HG03175 (cell line): ENCODE measurements around the gene TRAF2.

ENCODE experiments used
- ATAC-seq: cut with Tn5 transposase; IDR thresholded peaks from one replicate; pipeline ENCODE4 v1.9.1; 2021; ENCODE audit warnings: mild to moderate bottlenecking, moderate library complexity; ENCODE audit not compliant: unreplicated experiment

Gene TRAF2

DNA sequence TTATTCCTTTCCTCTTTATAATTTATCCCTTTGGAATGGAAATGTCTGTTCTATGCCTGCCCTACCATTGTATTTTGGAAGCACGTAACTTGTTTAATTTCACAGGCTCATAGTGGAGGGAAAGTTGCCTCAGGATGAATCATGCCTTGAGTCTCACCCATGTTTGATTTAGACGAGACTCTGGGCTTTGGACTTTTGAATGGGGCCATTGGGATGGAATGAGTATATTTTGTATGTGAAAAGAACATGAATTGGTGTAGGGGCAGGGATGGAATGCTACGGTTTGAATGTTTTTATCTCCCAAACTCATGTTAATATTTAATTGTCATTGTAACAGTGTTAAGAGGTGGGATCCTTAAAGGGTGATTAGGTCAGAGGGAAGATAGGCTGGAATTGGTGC lies 48.0 kb downstream of the TRAF2 start:
- no peak for ATAC-seq

DNA sequence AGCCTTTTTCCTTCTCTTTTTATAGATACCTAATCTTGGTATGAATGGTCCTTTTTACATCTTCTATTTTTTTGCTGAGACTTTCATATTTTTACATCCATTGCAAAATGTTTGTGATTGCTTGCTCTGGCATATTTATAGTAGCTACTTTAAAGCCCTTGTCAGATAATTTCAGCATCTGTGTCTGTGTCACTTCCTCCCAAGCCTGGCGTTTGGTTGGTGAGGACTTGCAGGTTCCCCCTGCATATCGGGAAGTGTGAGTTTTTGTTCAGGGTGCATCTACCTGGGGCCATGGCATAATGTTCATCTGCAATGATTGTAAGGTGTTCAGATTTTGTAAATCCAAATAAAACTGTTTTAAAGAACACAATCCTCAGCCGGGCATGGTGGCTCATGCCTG lies 49.3 kb downstream of the TRAF2 start:
- ATAC-seq: no peak

DNA sequence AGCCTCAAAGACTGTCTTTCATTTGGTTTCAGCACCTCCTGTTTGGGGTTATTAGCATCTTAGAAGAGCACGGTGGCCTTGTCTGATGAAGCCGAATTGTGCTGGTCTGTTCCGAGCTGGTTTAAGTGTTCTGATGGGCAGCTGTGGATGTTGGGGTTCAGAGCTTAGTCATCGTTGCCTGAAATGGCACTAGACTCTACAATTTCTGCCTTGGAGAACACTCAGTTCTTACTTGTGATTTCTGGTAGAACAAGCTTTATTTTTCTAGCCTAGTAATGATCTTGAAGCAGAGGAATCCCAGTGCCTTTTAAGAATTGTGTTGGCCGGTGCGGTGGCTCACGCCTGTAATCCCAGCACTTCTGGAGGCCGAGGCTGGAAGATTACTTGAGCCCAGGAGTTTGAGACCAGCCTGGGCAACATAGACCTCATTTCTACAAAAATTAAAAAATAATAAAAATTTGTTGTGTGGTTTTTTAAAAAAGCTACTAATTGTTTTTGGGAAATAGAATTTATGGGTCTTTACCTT lies 50.4 kb downstream of the TRAF2 start:
- ATAC-seq: no peak

DNA sequence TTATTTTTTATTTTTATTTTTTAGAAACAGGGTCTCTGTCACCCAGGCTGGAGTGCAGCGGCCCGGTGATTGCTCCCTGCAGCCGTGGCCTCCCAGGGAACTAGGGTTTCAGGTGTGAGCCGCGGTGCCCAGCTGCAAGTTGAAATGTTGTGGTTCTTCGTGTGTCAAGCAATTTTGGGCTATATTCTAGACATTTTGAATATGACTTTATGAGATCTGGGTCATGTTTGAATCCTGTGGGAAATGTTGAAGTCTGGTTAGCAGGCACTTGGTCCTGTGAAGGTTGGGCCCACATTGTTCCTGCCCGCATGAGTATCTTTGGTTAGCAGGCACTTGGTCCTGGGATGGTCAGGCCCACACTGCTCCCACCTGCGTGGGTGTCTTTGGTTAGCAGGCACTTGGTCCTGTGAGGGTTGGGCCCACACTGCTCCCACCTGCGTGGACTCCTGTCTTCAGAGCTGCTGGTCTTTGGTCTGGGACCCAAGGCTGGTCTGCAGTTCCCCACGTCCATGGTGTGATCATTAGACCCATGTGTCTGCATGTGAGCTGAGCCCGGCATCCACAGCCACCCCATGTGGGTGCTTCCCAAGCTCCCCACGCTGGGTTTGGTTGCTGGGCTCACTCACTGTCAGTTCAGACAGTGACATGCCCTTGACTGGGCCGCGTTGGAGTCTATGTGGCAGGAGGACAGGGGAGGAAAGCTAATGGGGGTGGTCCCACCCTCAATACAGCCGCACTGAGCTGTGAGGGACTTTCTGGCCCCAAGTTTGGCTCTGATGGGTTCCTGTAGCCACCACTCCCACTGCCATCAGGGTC lies 51.1 kb downstream of the TRAF2 start:
- no peak for ATAC-seq

DNA sequence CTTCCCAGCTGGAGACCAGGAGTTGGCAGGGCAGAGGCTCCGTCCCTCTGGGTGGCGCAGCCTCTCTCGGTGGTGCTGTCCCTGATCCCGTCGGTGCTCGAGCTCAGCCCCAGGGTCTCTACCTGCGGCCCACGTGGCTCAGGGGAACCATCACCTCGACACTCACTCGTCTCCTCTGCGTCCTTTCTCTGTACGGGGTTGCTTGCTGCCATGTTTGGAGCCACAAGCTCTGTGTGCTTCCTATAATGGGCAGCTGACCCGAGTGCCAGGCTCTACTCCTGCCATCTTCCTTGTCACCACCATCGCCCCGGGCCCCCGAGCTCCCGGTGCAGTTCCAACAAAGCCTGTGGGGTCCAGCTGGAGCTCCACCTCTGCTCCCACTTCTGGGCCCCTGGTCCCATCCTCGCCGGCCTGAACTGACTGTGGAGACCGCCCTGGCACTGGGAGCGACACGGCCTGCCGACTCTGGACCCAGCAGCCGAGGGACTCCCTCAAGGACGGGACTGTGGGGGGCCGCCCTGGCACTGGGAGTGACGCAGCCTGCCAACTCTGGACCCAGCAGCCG lies 53.2 kb downstream of the TRAF2 start:
- ATAC-seq: no peak

DNA sequence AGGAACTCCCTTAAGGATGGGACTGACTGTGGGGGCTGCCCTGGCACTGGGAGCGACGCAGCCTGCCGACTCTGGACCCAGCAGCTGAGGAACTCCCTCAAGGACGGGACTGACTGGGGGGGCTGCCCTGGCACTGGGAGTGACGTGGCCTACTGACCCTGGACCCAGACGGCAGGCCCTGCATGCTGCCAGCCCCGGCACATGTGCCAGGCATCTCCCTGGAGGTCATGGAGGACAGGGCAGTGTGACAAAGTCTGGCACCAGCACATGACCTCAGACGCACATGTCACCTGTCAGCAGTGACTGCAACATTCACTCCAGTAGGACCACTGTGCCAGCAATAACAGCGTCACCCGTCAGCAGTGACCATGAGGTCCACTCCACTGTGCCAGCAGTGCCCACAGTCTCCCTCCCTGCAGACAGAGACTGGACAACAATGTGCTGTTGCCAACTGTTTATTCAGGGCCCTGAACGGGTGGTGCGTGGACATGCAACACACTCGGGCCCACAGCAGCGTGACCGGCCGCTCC lies 53.7 kb downstream of the TRAF2 start:
- no peak for ATAC-seq

DNA sequence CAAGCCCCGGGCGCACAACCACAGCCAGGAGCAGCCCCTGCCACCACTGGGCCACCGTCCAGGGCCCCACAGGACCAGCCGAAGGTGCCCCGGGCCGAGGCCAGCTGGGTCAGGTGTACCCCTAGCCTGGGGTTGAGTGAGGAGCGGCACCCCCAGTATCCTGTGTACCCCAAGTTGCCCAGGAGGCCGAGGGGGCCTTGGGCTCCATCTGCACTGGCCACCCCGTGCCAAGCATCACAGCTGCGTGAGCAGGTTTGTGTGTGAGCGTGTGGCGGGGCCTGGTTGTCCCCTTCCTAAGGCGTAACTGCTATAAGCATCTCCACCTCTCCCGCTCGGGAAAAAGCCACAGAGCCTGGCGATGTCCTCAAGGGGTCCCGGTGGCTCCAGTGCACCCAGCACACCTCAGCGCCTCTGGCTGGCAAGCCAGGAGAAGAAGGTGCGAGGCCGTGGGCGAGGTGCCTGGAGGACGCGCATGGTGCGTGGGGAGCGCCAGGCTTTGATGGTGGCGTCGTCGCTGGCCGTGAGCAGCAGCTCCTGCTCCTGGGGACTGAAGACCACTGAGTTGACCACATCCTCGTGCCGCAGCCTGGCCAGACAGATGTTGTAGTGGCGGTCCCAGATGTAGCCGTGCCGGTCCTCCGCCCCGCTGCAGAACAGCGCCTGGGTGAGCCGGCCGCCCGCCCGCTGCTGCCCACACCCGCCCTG lies 54.4 kb downstream of the TRAF2 start:
- no peak for ATAC-seq

DNA sequence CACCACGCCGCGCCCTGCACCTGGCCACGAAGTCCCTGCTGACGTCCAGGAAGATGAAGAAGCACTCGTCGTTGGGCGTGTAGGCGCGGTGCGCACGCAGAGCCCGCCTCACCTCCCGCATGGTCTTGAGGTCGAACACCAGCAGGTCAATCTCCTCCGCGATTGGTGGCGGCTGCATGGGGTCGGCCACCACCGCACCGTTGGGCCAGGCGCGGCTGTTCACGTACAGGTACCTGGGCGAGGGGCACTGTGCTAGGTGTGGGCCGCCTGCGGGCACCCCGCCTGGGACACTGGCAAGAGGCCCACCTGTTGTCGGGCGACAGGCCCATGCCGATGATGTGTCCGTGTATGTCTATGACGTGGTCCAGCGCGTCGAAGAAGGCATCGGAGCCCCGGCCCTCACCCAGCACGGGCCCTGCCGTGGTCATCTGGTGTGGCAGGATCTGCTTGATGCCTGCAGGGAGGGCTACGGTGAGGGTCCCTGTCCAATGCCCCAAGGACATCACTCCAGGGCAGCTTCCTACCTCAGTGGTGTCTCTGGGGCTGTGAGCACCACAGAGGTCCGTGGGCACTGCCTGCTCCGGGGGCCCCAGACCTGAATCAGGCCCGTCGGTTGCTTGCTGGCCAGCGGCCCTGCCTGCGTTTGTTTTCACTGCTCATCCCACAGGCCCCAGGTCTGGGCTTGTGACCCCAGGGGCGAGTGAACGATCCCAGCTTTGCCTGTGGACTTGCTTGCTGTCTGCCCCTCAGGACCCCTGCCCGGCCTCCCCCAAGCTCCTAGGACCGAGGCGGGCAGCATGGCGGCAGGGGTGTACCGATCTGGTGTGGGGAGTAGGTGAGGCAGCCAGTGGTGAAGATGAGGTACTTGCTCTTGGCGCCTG lies 55.2 kb downstream of the TRAF2 start:
- no peak for ATAC-seq

DNA sequence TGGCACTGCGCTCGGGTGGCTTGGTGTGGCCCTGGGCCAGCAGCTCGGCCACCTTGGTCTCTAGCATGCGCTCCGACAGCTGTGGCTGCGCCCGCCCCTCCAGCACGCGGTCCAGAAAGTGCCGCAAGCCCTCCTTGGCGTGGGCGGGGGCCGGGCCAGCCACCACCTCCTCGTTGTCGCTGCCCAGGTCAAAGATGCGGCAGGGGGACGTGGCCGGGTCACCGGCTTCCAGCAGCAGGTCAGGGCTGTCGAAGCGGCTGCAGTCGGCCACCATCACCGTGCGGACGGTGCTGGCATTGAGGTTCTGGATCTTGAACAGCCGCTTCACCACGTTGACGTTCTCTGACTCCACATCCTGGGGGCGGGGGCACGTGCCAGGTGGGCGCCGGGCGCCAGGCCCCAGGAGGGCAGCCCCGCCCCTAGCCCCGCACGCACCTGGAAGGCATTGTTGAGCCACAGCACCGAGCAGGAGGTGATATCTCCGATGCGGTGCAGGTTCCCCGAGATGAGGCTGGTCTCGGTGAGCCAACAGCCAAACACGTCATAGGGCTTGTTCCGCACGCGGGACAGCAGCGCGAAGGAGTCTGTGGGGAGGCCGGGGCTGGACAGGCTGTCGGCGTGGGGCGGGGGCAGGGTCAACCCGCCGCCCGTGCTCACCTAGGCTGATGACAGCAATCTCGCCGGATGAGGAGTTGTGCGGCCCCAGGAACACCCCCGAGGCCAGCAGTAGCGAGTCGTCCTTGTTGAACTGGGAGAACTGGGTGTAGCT lies 56.0 kb downstream of the TRAF2 start:
- ATAC-seq: no peak

DNA sequence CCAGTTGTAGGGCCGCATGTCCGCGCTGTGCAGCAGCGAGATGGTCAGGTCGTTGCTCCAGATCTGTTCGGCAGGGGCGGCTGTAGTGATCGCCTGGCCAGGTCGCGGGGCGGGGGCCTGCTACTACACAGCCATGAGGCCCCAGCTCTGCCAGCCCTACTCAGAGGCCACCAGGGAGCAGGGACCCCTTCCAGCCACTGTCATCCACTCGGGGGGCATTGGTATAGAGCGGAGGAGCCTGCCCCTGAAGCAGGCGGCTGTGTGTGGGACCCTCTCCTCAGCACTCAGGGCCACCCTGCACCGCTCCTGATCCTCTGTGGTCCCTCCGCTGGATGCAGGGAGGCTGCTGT lies 56.5 kb downstream of the TRAF2 start:
- ATAC-seq: no peak

DNA sequence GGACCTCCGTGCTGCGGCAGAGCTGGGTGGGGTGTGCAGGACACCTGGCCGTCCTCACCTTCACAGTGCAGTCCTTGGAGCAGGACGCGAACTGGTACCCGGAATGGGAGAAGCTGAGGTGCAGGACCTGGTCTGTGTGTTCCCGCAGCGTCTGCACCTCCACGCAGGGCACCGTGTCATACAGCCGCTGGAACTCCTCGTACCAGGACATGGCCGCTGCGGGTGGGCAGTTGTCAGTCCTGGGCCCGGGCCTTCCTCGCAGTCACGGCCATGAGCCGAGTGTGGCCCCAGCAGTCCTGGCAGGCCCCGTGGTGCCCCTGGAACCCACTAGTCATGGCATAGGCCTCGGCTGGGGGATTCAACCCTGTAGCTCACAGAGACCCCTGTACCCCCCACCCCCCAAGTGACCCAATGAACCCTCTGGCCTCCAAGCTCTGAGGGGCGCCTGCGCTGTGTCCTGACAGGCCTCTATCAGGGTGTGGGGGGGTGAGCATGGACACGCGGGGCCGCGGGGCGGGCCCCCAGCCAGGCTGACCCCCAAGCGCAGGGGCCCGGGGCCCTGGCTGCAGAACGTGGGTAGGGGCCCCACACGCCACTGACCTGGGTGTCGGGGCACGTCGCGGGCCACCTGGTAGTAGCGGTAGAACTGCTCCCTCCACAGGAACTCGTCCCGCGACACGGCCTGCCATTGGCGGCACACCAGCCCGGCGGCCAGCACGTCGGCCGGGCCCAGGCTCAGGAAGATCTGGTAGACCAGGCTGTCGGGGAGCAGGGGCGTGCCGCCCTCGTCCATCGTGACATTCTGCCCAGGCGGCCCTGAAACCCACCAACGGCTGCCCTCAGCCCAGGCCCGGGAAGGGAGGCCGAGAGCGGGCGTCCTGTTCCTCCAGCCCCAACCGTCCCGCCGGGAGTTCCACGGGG lies 57.2 kb downstream of the TRAF2 start:
- ATAC-seq: peak; percentile 17

DNA sequence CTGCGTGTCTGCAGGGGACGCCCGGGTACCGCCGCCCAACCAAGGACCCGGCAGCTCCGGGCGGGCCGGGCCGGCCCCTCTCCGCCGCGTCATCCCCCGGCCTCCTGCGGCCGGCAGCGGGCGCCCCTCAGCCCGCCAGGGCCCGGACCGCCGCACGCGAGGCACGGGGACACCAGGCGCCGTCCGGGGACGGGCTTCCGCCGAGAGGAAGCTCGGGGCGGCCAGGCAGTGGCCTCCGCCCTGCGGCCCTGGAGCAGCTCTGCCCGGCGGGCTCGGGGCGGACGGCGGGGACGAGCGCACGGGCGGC lies 57.8 kb downstream of the TRAF2 start:
- ATAC-seq: peak; percentile 35

DNA sequence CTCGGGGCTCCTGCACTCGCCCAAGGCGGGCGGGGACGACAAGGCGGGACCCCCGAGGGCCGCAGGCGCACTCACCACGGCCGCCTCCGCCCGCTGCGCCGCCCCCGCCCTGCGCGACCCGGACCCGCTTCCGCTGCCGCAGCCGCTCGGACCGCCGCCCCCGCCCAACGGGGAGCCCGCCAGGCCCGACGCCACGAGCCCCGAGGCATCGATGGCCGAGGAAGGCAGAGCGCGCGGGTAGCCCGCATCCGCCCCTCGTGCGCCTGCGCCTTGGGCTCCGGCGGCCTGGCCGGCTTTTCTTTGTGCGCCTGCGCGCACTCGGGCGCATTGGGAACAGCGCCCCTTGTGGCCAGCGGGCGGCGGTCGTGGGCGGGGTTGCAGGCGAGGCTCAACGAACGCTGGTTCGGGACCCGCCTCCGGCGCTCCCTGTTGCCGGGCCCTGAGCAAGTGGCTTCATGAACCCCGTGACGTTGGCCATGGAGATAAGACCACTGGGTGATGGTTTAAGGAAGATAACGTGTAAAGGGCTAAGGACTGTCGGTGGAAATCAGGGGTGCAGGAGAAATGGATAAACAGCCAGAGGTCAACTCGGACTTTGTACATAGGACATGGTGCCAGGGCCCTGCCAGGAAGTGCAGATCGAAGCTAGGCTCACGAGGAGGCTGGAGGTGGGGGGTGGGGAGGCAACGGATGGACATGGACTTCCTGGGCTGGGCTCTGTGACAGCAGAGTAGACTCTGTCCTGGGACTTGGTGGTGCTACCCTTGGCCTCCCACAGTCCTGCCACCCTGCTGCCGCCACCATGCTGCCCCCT lies 58.4 kb downstream of the TRAF2 start, which contains the start of the genes C8G and FBXW5:
Gene C8G, plus strand, starts transcription at position 725 of the 814 bp plus-strand sequence. Its CDS starts 78 bp downstream, at position 803.
Gene FBXW5, minus strand, starts transcription at position 220 of the 814 bp plus-strand sequence. CDS start 655 bp downstream, outside the sequence.
- ATAC-seq: peak; percentile 86

DNA sequence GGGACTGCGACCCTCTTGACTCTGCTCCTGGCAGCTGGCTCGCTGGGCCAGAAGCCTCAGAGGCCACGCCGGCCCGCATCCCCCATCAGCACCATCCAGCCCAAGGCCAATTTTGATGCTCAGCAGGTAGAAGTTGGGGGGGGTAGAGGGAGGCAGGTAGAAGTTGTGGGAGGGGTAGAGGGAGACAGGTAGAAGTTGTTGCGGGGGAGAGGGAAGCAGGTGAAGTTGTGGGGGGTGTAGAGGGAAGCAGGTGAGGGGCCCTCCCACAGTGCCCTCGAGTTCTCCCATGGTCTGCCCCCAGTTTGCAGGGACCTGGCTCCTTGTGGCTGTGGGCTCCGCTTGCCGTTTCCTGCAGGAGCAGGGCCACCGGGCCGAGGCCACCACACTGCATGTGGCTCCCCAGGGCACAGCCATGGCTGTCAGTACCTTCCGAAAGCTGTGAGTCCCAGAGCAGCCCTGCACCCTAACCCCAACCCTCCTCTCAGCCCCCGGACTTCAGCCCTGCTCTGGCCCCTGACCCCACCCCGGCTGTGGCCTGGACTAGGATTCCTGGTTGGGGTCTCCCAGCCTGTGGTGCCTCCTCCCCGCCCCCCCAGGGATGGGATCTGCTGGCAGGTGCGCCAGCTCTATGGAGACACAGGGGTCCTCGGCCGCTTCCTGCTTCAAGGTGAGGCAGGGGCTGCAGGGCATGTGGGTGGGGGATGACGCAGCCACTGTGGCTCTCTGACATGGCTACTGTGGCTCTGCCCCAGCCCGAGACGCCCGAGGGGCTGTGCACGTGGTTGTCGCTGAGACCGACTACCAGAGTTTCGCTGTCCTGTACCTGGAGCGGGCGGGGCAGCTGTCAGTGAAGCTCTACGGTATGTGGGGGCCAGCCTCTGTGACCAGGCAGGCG lies 59.3 kb downstream of the TRAF2 start:
- no peak for ATAC-seq

DNA sequence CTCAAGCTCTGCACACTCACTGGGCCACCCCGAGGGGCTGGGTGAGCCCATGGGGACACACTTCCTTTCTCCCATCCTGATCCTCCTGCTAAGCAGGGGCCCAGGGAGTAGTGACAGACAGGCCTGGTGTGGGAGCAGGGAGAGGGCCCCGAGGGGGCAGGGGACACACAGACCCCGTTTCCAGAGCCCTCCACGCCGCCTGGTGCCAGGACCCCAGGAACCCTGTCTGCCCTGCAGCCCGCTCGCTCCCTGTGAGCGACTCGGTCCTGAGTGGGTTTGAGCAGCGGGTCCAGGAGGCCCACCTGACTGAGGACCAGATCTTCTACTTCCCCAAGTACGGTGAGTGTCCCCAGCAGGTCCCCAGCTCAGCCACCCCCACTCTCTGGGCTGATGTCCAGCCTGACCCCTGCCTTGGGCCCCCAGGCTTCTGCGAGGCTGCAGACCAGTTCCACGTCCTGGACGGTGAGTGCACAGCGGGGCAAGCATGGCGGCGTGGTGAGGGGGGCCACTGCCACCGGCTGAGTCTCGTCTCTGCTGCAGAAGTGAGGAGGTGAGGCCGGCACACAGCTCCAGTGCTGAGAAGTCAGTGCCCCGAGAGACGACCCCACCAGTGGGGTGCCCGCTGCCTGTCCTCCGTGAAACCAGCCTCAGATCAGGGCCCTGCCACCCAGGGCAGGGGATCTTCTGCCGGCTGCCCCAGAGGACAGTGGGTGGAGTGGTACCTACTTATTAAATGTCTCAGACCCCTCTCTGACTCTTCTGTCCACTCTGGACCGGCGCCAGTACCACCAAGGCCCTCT lies 60.1 kb downstream of the TRAF2 start:
- ATAC-seq: no peak
